ENCODE results near the gene CPLANE1.

CPLANE1 gene

DNA sequence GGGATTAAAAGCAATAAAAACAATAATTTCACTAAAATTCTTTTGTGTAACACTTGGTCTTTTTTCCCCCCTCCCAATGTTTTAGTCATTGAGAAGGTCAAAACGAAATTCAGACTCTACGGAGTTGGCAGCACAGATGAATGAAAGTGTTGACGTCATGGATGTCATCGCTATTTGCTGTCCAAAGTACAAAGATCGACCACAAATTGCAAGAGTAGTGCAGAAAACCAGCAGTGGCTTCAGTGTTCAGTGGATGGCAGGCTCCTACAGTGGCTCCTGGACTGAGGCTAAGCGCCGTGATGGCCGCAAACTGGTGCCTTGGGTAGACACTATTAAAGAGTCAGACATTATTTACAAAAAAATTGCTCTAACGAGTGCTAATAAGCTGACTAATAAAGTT, 184.7 kb downstream of the CPLANE1 start:
- Histone ChIP-seq H3K4me1 (ENCODE audit: insufficient read depth, low read length) (no peaks in the 10 kb centered on the region), H3K4me3 (ENCODE audit: low read length) (no peak overlapping the region), H3K27me3 (ENCODE audit: insufficient read depth, low read length) (no peaks in the 10 kb centered on the region), H3K36me3 (ENCODE audit: insufficient read depth, low read length) (peaks cover 56% of the 10 kb centered on the region), H3K9me3 (ENCODE audit: low read length) (no peaks in the 10 kb centered on the region), H2AFZ (ENCODE audit: low read depth, low read length) (no peak overlapping the region)

- H2AFZ ChIP-seq (ENCODE audit: low read depth, low read length), result no peak overlapping the region
- H3K4me3 ChIP-seq (ENCODE audit: low read length), result no peak overlapping the region
- no peaks in the 10 kb centered on the region for H3K27me3 ChIP-seq (ENCODE audit: insufficient read depth, low read length)
- no peaks in the 10 kb centered on the region for H3K9me3 ChIP-seq (ENCODE audit: low read length)
- no peaks in the 10 kb centered on the region for H3K4me1 ChIP-seq (ENCODE audit: insufficient read depth, low read length)
- H3K36me3 ChIP-seq (ENCODE audit: insufficient read depth, low read length), result peaks cover 60% of the 10 kb centered on the region
Observed at GRCh38 chr5:37063739-37064138, 185.4 kb downstream of the CPLANE1 start.

DNA sequence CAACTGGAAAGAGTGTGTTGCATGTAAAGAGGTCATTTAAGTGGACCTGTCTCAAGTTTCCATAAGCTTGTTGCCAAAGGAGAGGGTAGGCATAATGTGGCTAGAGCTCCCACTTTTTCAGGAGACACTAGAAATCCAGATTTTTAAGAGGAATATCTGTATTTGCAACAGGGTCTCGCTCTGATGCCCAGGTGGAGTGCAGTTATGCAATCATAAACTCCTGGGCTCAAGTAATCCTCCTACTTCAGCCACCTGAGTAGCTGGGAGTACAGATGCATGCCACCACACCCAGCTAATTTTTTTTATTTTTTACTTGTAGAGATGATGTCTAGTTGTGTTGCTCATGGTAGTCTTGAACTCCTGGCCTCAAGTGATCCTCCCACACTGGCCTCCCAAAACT, 189.1 kb downstream of the CPLANE1 start:
- Histone ChIP-seq H3K36me3 (ENCODE audit: insufficient read depth, low read length) (peaks cover 66% of the 10 kb centered on the region), H3K9me3 (ENCODE audit: low read length) (no peaks in the 10 kb centered on the region), H3K4me1 (ENCODE audit: insufficient read depth, low read length) (peaks cover 4% of the 10 kb centered on the region), H2AFZ (ENCODE audit: low read depth, low read length) (no peak overlapping the region), H3K27me3 (ENCODE audit: insufficient read depth, low read length) (no peaks in the 10 kb centered on the region), H3K4me3 (ENCODE audit: low read length) (no peak overlapping the region)

DNA sequence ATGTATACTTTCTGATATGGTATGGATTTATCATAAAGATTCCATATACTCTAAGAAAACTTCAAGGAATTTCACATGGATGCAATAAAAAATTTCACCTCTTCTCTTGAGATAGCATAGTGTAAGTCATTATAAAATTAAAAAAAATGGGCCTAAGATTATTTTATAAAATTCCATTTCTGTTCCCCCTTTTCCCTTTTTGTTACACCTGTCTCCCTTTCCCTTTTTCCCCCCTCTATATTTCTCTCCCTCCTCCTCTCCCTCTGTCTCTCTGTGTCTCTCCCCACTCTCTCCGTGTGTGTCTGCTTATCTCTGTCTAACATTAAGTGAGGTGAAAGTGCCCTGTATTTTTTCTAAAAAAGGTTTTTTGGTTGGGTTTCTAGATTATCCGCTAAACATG, 192.4 kb downstream of the CPLANE1 start:
- Histone ChIP-seq H3K4me1 (ENCODE audit: insufficient read depth, low read length) (peaks cover 14% of the 10 kb centered on the region), H2AFZ (ENCODE audit: low read depth, low read length) (no peak overlapping the region), H3K4me3 (ENCODE audit: low read length) (no peak overlapping the region), H3K36me3 (ENCODE audit: insufficient read depth, low read length) (peaks cover 54% of the 10 kb centered on the region), H3K27me3 (ENCODE audit: insufficient read depth, low read length) (no peaks in the 10 kb centered on the region), H3K9me3 (ENCODE audit: low read length) (no peaks in the 10 kb centered on the region)
